Measurements from ENCODE around the gene ARHGAP24.

ARHGAP24 gene

DNA sequence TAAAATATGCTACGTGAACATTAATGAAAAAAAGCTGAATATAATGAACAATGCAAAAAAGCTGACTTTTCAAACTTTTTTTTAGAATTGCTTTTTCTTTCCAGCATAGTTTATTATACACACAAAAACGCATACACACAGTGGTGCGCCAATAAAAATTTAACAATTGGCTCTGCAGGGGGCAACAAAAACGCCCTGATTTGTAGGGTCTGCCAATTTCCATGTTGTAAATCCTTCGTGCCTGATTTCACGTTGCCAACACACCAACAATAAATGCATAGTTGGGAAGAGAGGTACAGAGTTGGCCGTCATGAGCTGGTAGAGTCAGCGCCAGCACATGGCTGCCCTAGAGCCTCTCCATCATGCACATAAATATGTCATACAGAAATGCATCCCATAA is 551.8 kb downstream of the ARHGAP24 start:
- no peak overlapping the region for H3K4me3 Mint-ChIP-seq

DNA sequence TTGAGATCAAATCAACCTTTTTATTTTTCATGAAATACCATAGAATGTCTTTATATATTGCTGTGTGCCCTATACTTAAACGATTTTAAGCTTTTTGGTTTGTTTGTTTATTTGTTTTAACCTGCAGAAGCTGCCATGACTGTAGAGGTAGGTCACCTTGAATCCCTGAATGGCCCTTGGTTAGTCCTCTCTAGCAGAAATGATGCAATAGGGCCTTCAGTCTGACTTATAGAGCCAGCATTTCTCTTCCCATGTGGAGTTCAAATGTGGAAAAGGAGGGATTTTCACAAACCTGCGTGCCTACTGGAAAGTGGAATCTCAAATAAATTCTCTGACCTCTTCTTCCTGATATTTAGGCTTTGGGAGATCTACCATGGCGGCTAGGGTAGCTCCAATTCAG is 557.0 kb downstream of the ARHGAP24 start:
- Mint-ChIP-seq H3K36me3 (no peaks in the 10 kb centered on the region), H3K4me3 (no peak overlapping the region), H3K4me1 (peaks cover 0 to 2% of the 10 kb centered on the region in 2 donors), H3K27me3 (peaks cover 0 to 13% of the 10 kb centered on the region in 2 donors), H3K27ac (no peak overlapping the region), H3K9me3 (no peaks in the 10 kb centered on the region)
- DNase-seq (no peak), ATAC-seq (replicated peaks) (no peak)

More for the DNA sequence above, 551.8 kb downstream of the ARHGAP24 start:
- no peaks in the 10 kb centered on the region for H3K27me3 Mint-ChIP-seq
- H3K4me1 Mint-ChIP-seq: peaks cover 0 to 4% of the 10 kb centered on the region in 2 donors
- no peaks in the 10 kb centered on the region for H3K36me3 Mint-ChIP-seq
- peaks cover 0 to 4% of the 10 kb centered on the region in 2 donors for H3K9me3 Mint-ChIP-seq
- ATAC-seq (replicated peaks) (no peak), DNase-seq (no peak)
- no peak overlapping the region for H3K27ac Mint-ChIP-seq

DNA sequence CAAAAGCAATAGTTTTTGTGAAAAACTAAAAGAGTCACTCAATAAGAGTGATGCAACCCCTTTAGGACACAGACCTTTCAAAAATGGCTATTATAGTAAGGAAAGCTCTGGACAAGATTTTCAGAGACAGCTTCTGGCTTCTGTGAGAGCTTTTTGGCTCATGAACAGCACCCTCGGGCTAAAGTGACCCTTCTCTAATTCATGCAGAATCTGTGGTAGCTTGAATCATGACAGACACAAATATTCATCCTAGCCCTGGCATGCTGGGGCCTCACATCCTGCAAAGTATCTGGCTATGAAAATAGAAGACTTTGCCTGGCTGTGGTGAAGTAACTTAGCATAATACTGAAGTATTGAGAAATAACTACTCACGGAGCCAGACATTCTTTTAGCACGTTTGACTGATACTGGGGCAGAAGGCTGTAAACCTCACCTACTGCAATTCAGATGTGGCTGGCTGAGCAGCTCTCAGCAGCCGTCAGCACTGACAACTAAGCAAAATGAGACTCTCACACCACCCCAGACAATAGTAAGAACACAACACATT is 557.6 kb downstream of the ARHGAP24 start:
- Mint-ChIP-seq H3K4me3 (no peak overlapping the region), H3K27me3 (peaks cover 0 to 13% of the 10 kb centered on the region in 2 donors), H3K27ac (no peak overlapping the region), H3K4me1 (peaks cover 0 to 2% of the 10 kb centered on the region in 2 donors), H3K9me3 (no peaks in the 10 kb centered on the region), H3K36me3 (no peaks in the 10 kb centered on the region)
- DNase-seq (no peak), ATAC-seq (replicated peaks) (no peak)

DNA sequence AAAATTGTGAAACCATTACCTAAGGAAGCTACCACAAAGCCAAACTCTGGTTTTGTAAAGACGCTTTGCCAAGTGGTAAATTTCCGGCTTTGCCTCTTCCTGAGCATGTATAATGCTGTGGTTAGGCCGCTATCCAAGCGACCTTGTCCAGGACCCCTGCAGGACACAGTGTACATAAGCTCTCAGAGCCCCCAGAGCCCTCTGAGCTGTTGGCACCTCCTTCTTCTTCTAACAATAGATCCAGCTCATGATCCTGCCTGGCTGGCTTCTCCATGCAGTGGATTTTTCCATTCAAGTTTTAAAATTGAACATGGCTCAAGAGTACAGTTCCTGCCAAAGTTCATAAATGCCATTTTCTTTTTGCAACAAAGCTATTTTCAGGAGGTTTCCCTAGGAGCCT is 558.2 kb downstream of the ARHGAP24 start:
- peaks cover 0 to 2% of the 10 kb centered on the region in 2 donors for H3K4me1 Mint-ChIP-seq
- no peak for DNase-seq
- peaks cover 0 to 13% of the 10 kb centered on the region in 2 donors for H3K27me3 Mint-ChIP-seq
- ATAC-seq (replicated peaks): no peak
- H3K4me3 Mint-ChIP-seq: no peak overlapping the region
- no peak overlapping the region for H3K27ac Mint-ChIP-seq
- no peaks in the 10 kb centered on the region for H3K9me3 Mint-ChIP-seq
- H3K36me3 Mint-ChIP-seq: no peaks in the 10 kb centered on the region

DNA sequence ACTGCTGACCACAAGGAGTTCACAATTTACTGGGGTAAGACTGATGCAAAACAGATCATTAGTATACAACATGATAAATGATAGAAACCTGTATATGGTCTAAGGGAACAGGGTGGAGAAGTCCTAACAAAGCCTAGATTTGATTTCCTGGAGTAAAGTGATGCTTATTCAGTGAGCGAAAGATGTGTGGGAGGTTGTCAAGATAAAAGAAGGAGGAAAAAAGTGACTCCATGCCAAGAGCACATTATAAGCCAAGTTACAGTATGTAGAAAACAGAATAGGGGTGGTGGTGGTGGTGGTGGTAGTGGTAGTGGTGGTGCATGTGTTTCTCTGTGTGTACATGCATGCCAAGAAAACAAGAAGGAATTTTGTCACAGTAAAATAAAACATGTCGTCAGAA is 559.7 kb downstream of the ARHGAP24 start:
- Mint-ChIP-seq H3K4me3 (no peak overlapping the region), H3K27ac (no peak overlapping the region), H3K9me3 (no peaks in the 10 kb centered on the region), H3K36me3 (no peaks in the 10 kb centered on the region), H3K27me3 (peaks cover 0 to 13% of the 10 kb centered on the region in 2 donors), H3K4me1 (peaks cover 0 to 2% of the 10 kb centered on the region in 2 donors)
- no peak for DNase-seq
- ATAC-seq (replicated peaks): no peak

DNA sequence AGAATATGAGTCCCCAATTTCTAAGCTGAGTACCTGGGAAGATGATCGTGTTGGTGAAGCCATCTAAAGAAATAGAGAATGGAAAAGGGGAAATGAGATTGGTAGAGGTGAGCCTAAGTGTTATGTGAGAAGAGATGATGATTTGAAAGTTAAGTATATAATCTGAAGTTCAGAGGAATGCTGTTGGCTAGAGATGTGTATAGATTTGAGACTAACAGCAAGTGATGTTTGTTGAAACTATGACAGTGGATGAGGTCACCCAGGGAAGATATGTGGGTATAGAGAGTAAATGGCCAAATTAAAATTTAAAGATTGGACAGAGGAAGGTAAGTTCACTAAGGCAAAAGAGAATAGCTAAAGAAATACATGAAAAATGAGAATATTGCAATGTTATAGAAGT is 560.7 kb downstream of the ARHGAP24 start:
- H3K36me3 Mint-ChIP-seq: no peaks in the 10 kb centered on the region
- no peak overlapping the region for H3K4me3 Mint-ChIP-seq
- peaks cover 0 to 13% of the 10 kb centered on the region in 2 donors for H3K27me3 Mint-ChIP-seq
- peaks cover 0 to 2% of the 10 kb centered on the region in 2 donors for H3K4me1 Mint-ChIP-seq
- DNase-seq: no peak
- no peak overlapping the region for H3K27ac Mint-ChIP-seq
- H3K9me3 Mint-ChIP-seq: no peaks in the 10 kb centered on the region
- ATAC-seq (replicated peaks): no peak

DNA sequence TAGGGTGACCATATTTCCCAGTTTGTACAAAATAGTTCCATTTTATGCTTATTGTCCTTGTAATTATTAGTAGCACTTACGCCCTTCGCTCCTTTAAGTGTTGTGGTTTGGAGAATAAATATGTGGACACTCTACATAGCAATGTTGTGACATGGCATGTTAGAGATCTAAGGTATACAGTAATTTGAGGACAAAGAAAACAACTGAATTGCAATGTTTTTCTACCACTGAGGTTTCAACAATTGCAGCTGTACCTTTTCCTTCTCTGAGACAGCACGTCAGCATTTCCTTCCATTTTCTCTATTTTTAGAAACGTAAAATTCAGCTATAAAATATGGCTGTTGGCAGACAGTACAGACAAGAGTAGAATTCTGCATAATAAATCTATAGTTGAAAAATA is 561.8 kb downstream of the ARHGAP24 start:
- H3K36me3 Mint-ChIP-seq: no peaks in the 10 kb centered on the region
- H3K27me3 Mint-ChIP-seq: peaks cover 0 to 13% of the 10 kb centered on the region in 2 donors
- H3K9me3 Mint-ChIP-seq: no peaks in the 10 kb centered on the region
- DNase-seq (no peak), ATAC-seq (replicated peaks) (no peak)
- peaks cover 0 to 2% of the 10 kb centered on the region in 2 donors for H3K4me1 Mint-ChIP-seq
- no peak overlapping the region for H3K4me3 Mint-ChIP-seq
- no peak overlapping the region for H3K27ac Mint-ChIP-seq

DNA sequence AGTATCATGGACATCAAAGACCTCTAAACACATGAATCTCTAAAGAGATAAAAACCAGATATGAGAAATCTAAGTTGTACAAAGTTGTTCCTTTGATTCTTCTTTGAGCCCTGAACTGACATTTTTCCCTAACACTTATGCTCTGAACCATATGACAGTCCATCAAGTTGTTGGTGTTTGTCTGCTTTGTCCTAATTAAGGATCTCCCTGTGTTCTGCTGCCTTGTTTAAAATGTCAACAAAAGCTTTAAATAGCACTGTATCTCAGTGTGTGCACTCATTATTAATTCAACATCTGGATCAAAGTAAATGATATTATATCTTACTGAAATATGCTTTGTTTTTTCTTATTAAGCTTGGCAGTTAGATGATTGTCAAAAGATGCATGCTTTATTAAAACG is 563.1 kb downstream of the ARHGAP24 start:
- H3K36me3 Mint-ChIP-seq: no peaks in the 10 kb centered on the region
- H3K4me1 Mint-ChIP-seq: peaks cover 0 to 2% of the 10 kb centered on the region in 2 donors
- H3K27me3 Mint-ChIP-seq: peaks cover 0 to 9% of the 10 kb centered on the region in 2 donors
- no peaks in the 10 kb centered on the region for H3K9me3 Mint-ChIP-seq
- H3K4me3 Mint-ChIP-seq: no peak overlapping the region
- ATAC-seq (replicated peaks) (no peak), DNase-seq (no peak)
- H3K27ac Mint-ChIP-seq: no peak overlapping the region

DNA sequence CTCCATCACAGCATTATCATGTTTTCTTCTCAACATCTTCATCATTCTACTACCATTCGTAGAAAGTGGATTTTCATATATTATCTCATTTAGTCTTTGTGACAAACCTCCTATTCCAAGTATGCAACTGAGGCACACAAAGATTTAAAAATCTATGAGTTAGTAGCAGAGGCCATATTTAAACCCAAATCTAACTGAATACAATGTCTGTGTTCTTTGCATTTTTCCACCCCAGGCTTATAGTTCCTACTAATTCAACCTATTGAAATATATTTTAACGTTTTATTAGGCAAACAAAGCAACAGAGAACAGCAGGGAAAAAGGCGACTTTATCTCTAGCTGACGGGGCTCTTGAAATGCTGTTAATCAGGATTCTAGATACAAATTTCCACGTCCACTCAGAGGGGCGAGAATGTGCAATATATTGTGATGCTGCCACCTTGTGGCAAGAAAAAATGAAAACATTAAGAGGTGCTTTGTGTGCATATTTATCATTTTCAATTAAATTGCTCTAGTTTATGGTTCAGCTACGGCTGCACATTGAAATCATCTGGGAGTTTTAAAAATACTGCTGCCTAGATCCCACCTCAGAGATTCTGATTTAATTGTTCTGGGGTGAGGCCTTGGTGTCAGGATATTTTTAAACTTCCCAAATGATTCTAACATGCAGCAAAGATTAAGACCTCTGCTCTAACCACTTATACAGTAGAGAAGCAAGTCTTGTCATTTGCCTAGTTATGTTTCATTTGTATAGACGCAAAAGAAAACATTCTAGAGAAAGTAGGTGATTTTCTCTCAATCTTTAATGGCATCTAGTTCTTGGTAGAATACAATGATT is 569.0 kb downstream of the ARHGAP24 start:
- Mint-ChIP-seq H3K36me3 (no peaks in the 10 kb centered on the region), H3K4me1 (no peaks in the 10 kb centered on the region), H3K4me3 (no peak overlapping the region), H3K9me3 (no peaks in the 10 kb centered on the region), H3K27ac (no peak overlapping the region), H3K27me3 (no peaks in the 10 kb centered on the region)
- ATAC-seq (replicated peaks): peak; percentile 45 to 71
- DNase-seq: peak; percentile 3

DNA sequence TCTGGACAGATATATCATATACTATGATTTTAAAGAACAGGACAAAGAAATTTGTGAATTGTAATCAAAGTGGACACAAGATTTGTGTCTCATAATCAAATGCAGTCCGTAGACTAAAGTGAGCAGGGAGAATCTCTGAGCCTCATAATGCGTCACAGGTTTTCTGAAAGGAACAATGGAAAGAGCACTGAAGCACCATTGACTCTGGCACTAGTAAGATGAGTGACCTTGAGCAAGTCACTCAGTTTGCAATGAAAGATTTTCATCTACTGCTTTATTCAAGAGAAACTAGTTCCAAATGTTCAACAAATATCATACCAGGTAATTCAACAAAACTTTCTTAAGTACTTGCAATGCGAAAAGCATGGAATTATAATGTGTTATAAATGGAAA is 569.6 kb downstream of the ARHGAP24 start:
- no peaks in the 10 kb centered on the region for H3K9me3 Mint-ChIP-seq
- H3K4me3 Mint-ChIP-seq: no peak overlapping the region
- ATAC-seq (replicated peaks) (no peak), DNase-seq (no peak)
- no peak overlapping the region for H3K27ac Mint-ChIP-seq
- H3K27me3 Mint-ChIP-seq: no peaks in the 10 kb centered on the region
- H3K4me1 Mint-ChIP-seq: no peaks in the 10 kb centered on the region
- H3K36me3 Mint-ChIP-seq: no peaks in the 10 kb centered on the region

DNA sequence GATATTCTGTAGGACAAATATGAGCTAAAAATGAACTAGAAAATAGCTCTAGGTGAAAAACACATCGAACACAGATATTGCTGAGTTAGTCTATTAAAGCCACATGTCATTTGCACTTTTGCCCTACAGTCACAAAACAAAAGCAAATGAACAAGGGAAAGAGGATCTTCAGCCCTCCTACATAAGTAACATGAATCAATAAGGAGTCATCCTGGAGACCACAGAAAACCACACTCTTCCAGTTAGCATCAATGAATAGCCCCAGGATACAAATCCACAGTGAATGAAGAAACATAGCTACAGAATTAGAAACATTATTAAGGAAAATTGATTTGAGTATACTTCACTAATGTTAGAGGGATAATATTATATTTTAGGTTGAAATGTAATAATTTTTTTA is 573.5 kb downstream of the ARHGAP24 start:
- H3K9me3 Mint-ChIP-seq: no peaks in the 10 kb centered on the region
- H3K36me3 Mint-ChIP-seq: no peaks in the 10 kb centered on the region
- no peak overlapping the region for H3K27ac Mint-ChIP-seq
- no peak overlapping the region for H3K4me3 Mint-ChIP-seq
- ATAC-seq (replicated peaks) (no peak), DNase-seq (no peak)
- H3K4me1 Mint-ChIP-seq: no peaks in the 10 kb centered on the region
- H3K27me3 Mint-ChIP-seq: no peaks in the 10 kb centered on the region

DNA sequence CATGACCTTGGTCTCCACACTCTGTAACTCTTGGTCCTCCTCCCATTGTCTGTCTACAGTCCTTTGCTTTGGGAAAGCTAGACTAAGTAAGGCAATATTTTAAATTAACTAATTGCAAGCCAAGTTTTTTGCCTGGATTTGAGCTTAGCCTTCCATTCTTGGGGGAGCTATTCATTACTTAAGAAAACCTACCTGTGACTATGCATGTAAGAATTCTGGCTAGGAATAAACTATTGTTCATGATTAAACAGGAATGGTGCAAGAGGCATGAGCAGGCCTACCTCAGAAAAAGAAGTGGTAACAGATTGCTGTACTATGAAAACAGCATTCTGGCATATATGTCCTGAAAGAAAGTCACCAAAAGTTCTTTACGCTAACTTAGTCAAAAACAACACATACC is 575.5 kb downstream of the ARHGAP24 start:
- H3K27me3 Mint-ChIP-seq: no peaks in the 10 kb centered on the region
- H3K27ac Mint-ChIP-seq: no peak overlapping the region
- H3K4me3 Mint-ChIP-seq: no peak overlapping the region
- no peaks in the 10 kb centered on the region for H3K9me3 Mint-ChIP-seq
- DNase-seq (no peak), ATAC-seq (replicated peaks) (no peak)
- H3K4me1 Mint-ChIP-seq: no peaks in the 10 kb centered on the region
- no peaks in the 10 kb centered on the region for H3K36me3 Mint-ChIP-seq
